H1 (cell line): Measurements from ENCODE around the gene TMEM202. TPM values are rescaled to one million over a fixed set of nuclear protein-coding genes. Genes with fewer than 3 reads are reported as not detected.

Experiments used
- ASH2L ChIP-seq: fragments of 200-600, 300-600 bp; sonication (generic); IDR thresholded peaks from one replicate; pipeline ENCODE4 v1.7.1; 2017; ENCODE audit warnings: low read length
- ATF2 ChIP-seq: IDR thresholded peaks from 2 replicates; pipeline ENCODE4 v1.6.1; 2012; ENCODE audit warnings: low read length, inconsistent platforms
- ATF3 ChIP-seq: IDR thresholded peaks from 2 replicates; pipeline ENCODE4 v1.6.1; 2011; ENCODE audit warnings: low read depth, mild to moderate bottlenecking, low read length; ENCODE audit not compliant: insufficient read depth
- BRCA1 ChIP-seq: IDR thresholded peaks from 2 replicates; pipeline ENCODE4 v1.6.1; 2012; ENCODE audit warnings: low read depth, low read length, improper control_type of control experiment
- CBX8 ChIP-seq: fragments of 300-800, 300-1000 bp; sonication (generic); IDR thresholded peaks from 2 replicates; pipeline ENCODE4 v1.7.1; 2016; ENCODE audit warnings: low read depth, low read length, borderline replicate concordance
- CTBP2 ChIP-seq: IDR thresholded peaks from 2 replicates; pipeline ENCODE4 v1.7.0; 2011; ENCODE audit warnings: borderline replicate concordance, mild to moderate bottlenecking, moderate library complexity, mixed read lengths, low read length; ENCODE audit not compliant: insufficient read depth, insufficient read length
- EGR1 ChIP-seq: IDR thresholded peaks from 2 replicates; pipeline ENCODE4 v1.6.1; 2011; ENCODE audit warnings: low read depth, low read length, borderline replicate concordance
- EP300 ChIP-seq, 2 experiments: IDR thresholded peaks; 1 replicate in 1 of 2; 2 replicates in 1 of 2; pipeline ENCODE4 v1.6.1; 2011 to 2012; ENCODE audit warnings: low read depth in 2 of 2, low read length in 2 of 2, mild to moderate bottlenecking in 2 of 2, borderline replicate concordance in 1 of 2, inconsistent platforms in 1 of 2, moderate library complexity in 1 of 2
- GABPA ChIP-seq: IDR thresholded peaks from 2 replicates; pipeline ENCODE4 v1.6.1; 2011; ENCODE audit warnings: mild to moderate bottlenecking, low read length, moderate library complexity, borderline replicate concordance; ENCODE audit not compliant: insufficient read depth
- GTF2F1 ChIP-seq: IDR thresholded peaks from 2 replicates; pipeline ENCODE4 v1.6.1; 2012; ENCODE audit warnings: low read depth, low read length, improper control_type of control experiment, borderline replicate concordance
- HDAC6 ChIP-seq: IDR thresholded peaks from one replicate; pipeline ENCODE4 v1.7.1; 2012; ENCODE audit warnings: low read depth, mild to moderate bottlenecking, inconsistent platforms, low read length, moderate library complexity
- KDM1A ChIP-seq: fragments of 200-600, 300-600 bp; sonication (generic); IDR thresholded peaks from 2 replicates; pipeline ENCODE4 v1.7.1; 2016; ENCODE audit warnings: mild to moderate bottlenecking, low read length, borderline replicate concordance
- MAFK ChIP-seq: IDR thresholded peaks from 2 replicates; pipeline ENCODE4 v1.6.1; 2012; ENCODE audit warnings: low read depth, mild to moderate bottlenecking, improper control_type of control experiment, low read length
- PHF8 ChIP-seq: fragments of 200-600 bp; sonication (generic); conservative IDR thresholded peaks from 2 replicates; pipeline ENCODE4 v1.7.1; 2012; ENCODE audit warnings: low read depth, mild to moderate bottlenecking, inconsistent platforms, low read length, moderate library complexity
- POU5F1 ChIP-seq: IDR thresholded peaks from 2 replicates; pipeline ENCODE4 v1.6.1; 2011; ENCODE audit warnings: low read depth, mild to moderate bottlenecking, low read length, moderate library complexity
- RNF2 ChIP-seq: fragments of 200-900, 300-1000 bp; sonication (generic); IDR thresholded peaks from 2 replicates; pipeline ENCODE4 v1.7.1; 2016; ENCODE audit warnings: borderline replicate concordance, low read depth, mild to moderate bottlenecking, antibody characterized with exemption, low read length; ENCODE audit not compliant: poor library complexity, severe bottlenecking; ENCODE audit errors: missing control alignments
- SIRT6 ChIP-seq: IDR thresholded peaks from one replicate; pipeline ENCODE4 v1.7.1; 2012; ENCODE audit warnings: low read length, inconsistent platforms
- SIX5 ChIP-seq: IDR thresholded peaks from 2 replicates; pipeline ENCODE4 v1.6.1; 2011; ENCODE audit warnings: mild to moderate bottlenecking, low read depth, low read length
- SP4 ChIP-seq: IDR thresholded peaks from 2 replicates; pipeline ENCODE4 v1.6.1; 2012; ENCODE audit warnings: low read length, inconsistent platforms
- SRF ChIP-seq: IDR thresholded peaks from 2 replicates; pipeline ENCODE4 v1.6.1; 2011; ENCODE audit warnings: mild to moderate bottlenecking, low read depth, low read length, moderate library complexity
- TAF7 ChIP-seq: optimal IDR thresholded peaks from 2 replicates; pipeline ENCODE3; 2011; ENCODE audit warnings: low read depth, mild to moderate bottlenecking, inconsistent platforms, low read length, moderate library complexity, borderline replicate concordance
- polyA plus RNA-seq, 7 experiments: library from polyadenylated mRNA; depleted of rRNA in 3 of 7; stranded (reverse) in 5 of 7; unstranded in 2 of 7; fragments of >200 nt in 5 of 7; fragments of 200-250 nt in 2 of 7; gene quantifications; 1 replicate in 5 of 7; 2 replicates in 1 of 7; 4 replicates in 1 of 7; pipeline versions ENCODE4 v1.2.1 to v1.2.3, GENCODE V29; 2011 to 2013; ENCODE audit warnings: missing spikeins in 2 of 7, mixed read lengths in 2 of 7
- total RNA-seq: library from RNA; stranded (reverse); fragmentation: NEBNext Ultra II Directional; extraction: Animal tissue kit (Norgen Biotek cat#: 25700); gene quantifications from 2 replicates; pipeline ENCODE4 v1.2.1, GENCODE V29; 2021

Gene TMEM202
- total and polyA plus RNA-seq, 2 of the 8 experiments (the other 6 are each of a cell fraction or from before 2014, with no cell fraction given), result not detected

- TF ChIP-seq ATF2, result peak; percentile 60; the same call in 1 of the 2 replicates
- TF ChIP-seq GABPA, result peak; percentile 55; the same call in 1 of the 2 replicates
- TF ChIP-seq KDM1A, result no peak
- TF ChIP-seq SIX5, result peak; percentile 21; the same call in 1 of the 2 replicates
- TF ChIP-seq PHF8, result peak; percentile 90
- peak; percentile 93 for TF ChIP-seq TAF7
- peak in 1 of 2 experiments; percentile 96; a peak in 2 of 3 replicates for TF ChIP-seq EP300 (IDR thresholded peaks at IDR 0.05; ENCODE audit: borderline replicate concordance in 1 of 2, low read depth in 2 of 2, low read length in 2 of 2)
- TF ChIP-seq HDAC6, result no peak
- no peak for TF ChIP-seq SIRT6
- peak; percentile 52; the same call in 1 of the 2 replicates for TF ChIP-seq BRCA1
- peak; percentile 90 for TF ChIP-seq GTF2F1
- TF ChIP-seq SRF, result peak; percentile 60
- TF ChIP-seq RNF2, result no peak
- peak; percentile 100 for TF ChIP-seq ATF3
- TF ChIP-seq CBX8, result no peak
- TF ChIP-seq EGR1, result peak; percentile 80
- TF ChIP-seq ASH2L, result peak; percentile 79
- TF ChIP-seq CTBP2, result no peak
- TF ChIP-seq POU5F1, result 0 out of 2 replicates have a peak, but pooled peaks have one; percentile 30
- peak; percentile 100 for TF ChIP-seq SP4
- TF ChIP-seq MAFK, result no peak
Observed at GRCh38 chr15:72375846-72376581, 22.1 kb upstream of the TMEM202 start, which contains the start of gene HEXA (continued).
